Hepatocyte (in vitro differentiated cells): Measurements from ENCODE around the gene SLC29A4.
"Not testable (repeated sequence)": the region's sequence is repeated elsewhere in the genome, so short reads cannot be mapped to it uniquely, and the experiment has no call there.

Experiments
- CTCF ChIP-seq: fragments of 200-600 bp; sonication (generic); IDR thresholded peaks from 2 replicates; pipeline ENCODE4 v1.5.1; 2016; ENCODE audit warnings: antibody characterized with exemption, mild to moderate bottlenecking; ENCODE audit not compliant: poor library complexity
- EZH2 ChIP-seq: fragments of 200-600 bp; sonication (generic); IDR thresholded peaks from 2 replicates; pipeline ENCODE4 v1.6.1; 2016; ENCODE audit warnings: antibody characterized with exemption, mild to moderate bottlenecking, borderline replicate concordance
- EZH2phosphoT487 ChIP-seq: fragments of 200-600 bp; sonication (generic); IDR thresholded peaks from one replicate; pipeline ENCODE4 v1.6.1; 2018; ENCODE audit warnings: antibody characterized with exemption, mild to moderate bottlenecking, low read depth, moderate library complexity; ENCODE audit not compliant: unreplicated experiment, severe bottlenecking

GRCh38 chr7:5276123-5276522 lies 6.6 kb upstream of the SLC29A4 start:
- not testable (repeated sequence) for TF ChIP-seq CTCF, EZH2, EZH2phosphoT487
